ENCODE results near the gene ESR1.

The ESR1 gene

DNA sequence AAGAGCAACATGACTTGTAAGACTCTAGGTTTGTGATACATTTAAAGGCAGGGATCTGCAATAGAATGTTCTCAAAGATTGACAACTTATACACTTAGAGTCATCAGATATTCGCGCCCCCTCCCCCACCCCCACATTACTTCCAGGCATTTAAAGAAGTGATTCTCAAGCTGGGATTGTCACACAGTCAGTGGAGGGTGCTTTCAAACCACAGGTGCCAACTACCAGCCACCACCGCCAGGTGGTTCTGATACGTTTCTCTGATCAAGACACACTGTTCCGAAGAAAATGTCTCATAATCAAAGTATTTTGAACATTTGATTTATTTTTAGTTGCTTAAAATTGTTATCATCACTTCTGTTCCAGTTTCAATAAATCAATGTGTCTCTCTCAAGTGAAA, 357.5 kb downstream of the ESR1 start:
- no peaks in the 10 kb centered on the region for H3K9me3 ChIP-seq (ENCODE audit: insufficient read depth, low read length)
- no peak overlapping the region for H3K9ac ChIP-seq (ENCODE audit: insufficient read length, low read depth)
- H3K4me1 ChIP-seq (ENCODE audit: insufficient read depth, insufficient read length), result peaks cover 4% of the 10 kb centered on the region
- no peak overlapping the region for H3K4me3 ChIP-seq (ENCODE audit: insufficient read length, low read depth)
- TF ChIP-seq ZNF274 (IDR thresholded peaks at IDR 0.05; ENCODE audit: low read depth, low read length), result no peak
- no peak for TF ChIP-seq SUZ12 (IDR thresholded peaks at IDR 0.05; ENCODE audit: extremely low read depth, insufficient read depth, insufficient read length)
- no peak for TF ChIP-seq YY1 (IDR thresholded peaks at IDR 0.05; ENCODE audit: insufficient read depth, insufficient read length)
- no peaks in the 10 kb centered on the region for H3K27me3 ChIP-seq (ENCODE audit: insufficient read depth, insufficient read length)
- H3K36me3 ChIP-seq (ENCODE audit: insufficient read depth, insufficient read length, low read length), result no peaks in the 10 kb centered on the region
- no peak for DNase-seq (ENCODE audit: low read depth, low spot score)

DNA sequence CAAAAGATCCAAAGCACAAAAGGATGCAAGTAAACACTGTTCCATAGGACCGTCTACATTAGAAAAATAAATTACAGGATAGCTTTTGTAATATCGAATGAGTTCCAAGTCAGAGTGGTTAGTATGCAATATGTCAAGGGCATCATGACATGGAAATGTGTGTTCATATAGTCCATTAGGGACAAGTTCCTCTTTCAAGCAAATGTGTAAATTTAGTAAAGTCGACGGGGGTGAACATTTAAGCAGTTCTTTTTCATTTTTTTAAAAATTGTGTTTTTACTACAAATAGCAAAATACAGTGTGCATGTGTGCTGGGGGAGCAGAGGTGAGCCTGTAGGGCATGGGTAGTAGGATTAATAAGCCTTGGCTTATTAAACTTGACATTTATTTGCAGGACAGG, 359.0 kb downstream of the ESR1 start:
- no peaks in the 10 kb centered on the region for H3K36me3 ChIP-seq (ENCODE audit: insufficient read depth, insufficient read length, low read length)
- TF ChIP-seq SUZ12 (IDR thresholded peaks at IDR 0.05; ENCODE audit: extremely low read depth, insufficient read depth, insufficient read length) (no peak), YY1 (IDR thresholded peaks at IDR 0.05; ENCODE audit: insufficient read depth, insufficient read length) (no peak), ZNF274 (IDR thresholded peaks at IDR 0.05; ENCODE audit: low read depth, low read length) (no peak)

DNA sequence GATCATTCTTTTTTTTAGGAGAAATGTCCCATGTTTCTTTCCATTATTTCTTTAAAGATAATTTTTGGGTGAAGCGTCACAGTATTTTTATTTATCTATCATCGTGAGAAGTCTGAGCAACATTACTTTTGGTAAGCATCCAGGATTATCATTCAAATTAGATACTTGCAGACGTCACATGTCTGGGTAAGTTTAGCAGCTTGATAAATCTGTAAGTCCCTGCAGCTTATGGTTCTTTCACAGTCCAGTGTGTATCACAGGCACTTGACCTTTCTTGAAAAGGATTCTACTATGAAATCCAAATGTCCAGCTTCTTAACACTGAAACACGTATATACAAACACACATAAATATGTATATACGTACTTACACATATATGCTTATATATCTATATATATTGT, 359.4 kb downstream of the ESR1 start:
- no peaks in the 10 kb centered on the region for H3K36me3 ChIP-seq (ENCODE audit: insufficient read depth, insufficient read length, low read length)
- no peaks in the 10 kb centered on the region for H3K27me3 ChIP-seq (ENCODE audit: insufficient read depth, insufficient read length)
- no peak for TF ChIP-seq SUZ12 (IDR thresholded peaks at IDR 0.05; ENCODE audit: extremely low read depth, insufficient read depth, insufficient read length)
- TF ChIP-seq YY1 (IDR thresholded peaks at IDR 0.05; ENCODE audit: insufficient read depth, insufficient read length), result no peak
- no peak for TF ChIP-seq ZNF274 (IDR thresholded peaks at IDR 0.05; ENCODE audit: low read depth, low read length)
- H3K9me3 ChIP-seq (ENCODE audit: insufficient read depth, low read length), result peaks cover 4% of the 10 kb centered on the region; the same call in 1 of the 2 replicates
- no peak for DNase-seq (ENCODE audit: low read depth, low spot score)
- H3K9ac ChIP-seq (ENCODE audit: insufficient read length, low read depth), result no peak overlapping the region
- peaks cover 1% of the 10 kb centered on the region for H3K4me1 ChIP-seq (ENCODE audit: insufficient read depth, insufficient read length)
- H3K4me3 ChIP-seq (ENCODE audit: insufficient read length, low read depth), result no peak overlapping the region

More for the DNA sequence above, 359.0 kb downstream of the ESR1 start:
- no peak for DNase-seq (ENCODE audit: low read depth, low spot score)
- Histone ChIP-seq H3K4me1 (ENCODE audit: insufficient read depth, insufficient read length) (peaks cover 4% of the 10 kb centered on the region), H3K27me3 (ENCODE audit: insufficient read depth, insufficient read length) (no peaks in the 10 kb centered on the region), H3K4me3 (ENCODE audit: insufficient read length, low read depth) (no peak overlapping the region), H3K9ac (ENCODE audit: insufficient read length, low read depth) (no peak overlapping the region), H3K9me3 (ENCODE audit: insufficient read depth, low read length) (peaks cover 4% of the 10 kb centered on the region; the same call in 1 of the 2 replicates)

DNA sequence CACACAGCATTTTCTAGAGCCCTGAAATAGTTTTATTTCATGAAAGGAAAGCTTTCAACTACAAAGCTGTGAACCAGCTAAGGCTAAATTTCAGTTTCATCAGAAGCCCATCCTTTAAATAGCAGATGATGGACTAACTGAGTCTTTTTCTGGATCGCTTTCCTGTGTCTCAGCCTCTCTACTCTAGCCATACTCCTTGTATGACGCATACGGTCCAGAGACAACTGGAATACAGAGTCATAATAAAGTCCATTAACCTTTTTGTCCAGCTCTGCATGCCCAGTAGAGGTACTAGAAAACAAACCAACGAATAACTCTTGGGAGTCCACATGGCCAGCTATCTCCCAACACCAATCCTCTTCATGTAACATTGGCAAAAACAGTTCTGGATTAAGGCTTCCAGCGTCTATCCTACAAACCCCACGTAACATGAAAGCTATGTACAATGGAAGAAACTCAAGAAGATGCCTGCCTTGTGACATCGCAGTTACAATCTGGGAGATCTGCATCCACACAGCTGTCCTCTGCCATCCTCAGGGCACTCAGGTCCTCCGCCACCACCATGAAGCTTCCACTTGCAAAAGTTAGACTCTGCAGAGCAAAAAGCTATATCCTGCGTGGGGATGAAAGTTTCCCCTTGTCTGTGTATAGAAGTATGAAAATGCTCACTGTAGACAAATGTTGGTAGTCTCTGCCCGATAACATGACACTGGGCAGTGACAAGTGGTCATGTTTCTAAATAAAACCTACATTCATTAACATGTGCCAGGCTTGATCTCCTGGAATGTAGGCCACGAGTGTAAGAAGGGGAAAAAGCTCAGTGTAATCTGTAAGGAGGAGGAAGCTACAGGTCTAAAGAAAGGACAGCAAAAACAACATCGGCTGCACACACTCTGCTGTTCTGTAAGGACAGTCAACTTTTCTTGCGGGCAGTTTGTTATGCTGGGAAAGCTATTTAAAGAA, 360.4 kb downstream of the ESR1 start:
- Histone ChIP-seq H3K9ac (ENCODE audit: insufficient read length, low read depth) (no peak overlapping the region), H3K4me1 (ENCODE audit: insufficient read depth, insufficient read length) (no peaks in the 10 kb centered on the region), H3K36me3 (ENCODE audit: insufficient read depth, insufficient read length, low read length) (no peaks in the 10 kb centered on the region), H3K4me3 (ENCODE audit: insufficient read length, low read depth) (no peak overlapping the region), H3K27me3 (ENCODE audit: insufficient read depth, insufficient read length) (no peaks in the 10 kb centered on the region), H3K9me3 (ENCODE audit: insufficient read depth, low read length) (peaks cover 4% of the 10 kb centered on the region; the same call in 1 of the 2 replicates)
- TF ChIP-seq ZNF274 (IDR thresholded peaks at IDR 0.05; ENCODE audit: low read depth, low read length), result no peak
- no peak for TF ChIP-seq SUZ12 (IDR thresholded peaks at IDR 0.05; ENCODE audit: extremely low read depth, insufficient read depth, insufficient read length)
- no peak for TF ChIP-seq YY1 (IDR thresholded peaks at IDR 0.05; ENCODE audit: insufficient read depth, insufficient read length)
- DNase-seq (ENCODE audit: low read depth, low spot score), result no peak

DNA sequence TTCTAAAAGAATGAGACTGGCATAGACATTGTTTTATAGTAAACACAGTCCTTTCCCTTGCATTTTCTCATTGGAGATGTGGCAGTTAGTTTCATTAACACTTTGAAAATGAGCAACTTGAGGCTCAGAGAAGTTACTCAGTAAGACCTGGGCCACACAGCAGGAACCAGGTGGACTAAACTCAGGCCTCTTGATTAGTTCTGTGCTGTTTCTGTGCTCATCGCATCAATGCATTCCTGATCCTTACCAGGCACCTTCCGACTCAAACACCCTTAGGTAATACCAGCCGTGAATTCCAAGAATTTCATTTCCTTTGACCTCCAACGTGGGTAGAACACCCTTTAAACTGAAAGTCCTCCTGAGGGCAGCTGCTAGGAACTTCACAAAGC, 362.8 kb downstream of the ESR1 start:
- Histone ChIP-seq H3K4me3 (ENCODE audit: insufficient read length, low read depth) (no peak overlapping the region), H3K4me1 (ENCODE audit: insufficient read depth, insufficient read length) (no peaks in the 10 kb centered on the region), H3K9me3 (ENCODE audit: insufficient read depth, low read length) (peaks cover 4% of the 10 kb centered on the region; the same call in 1 of the 2 replicates), H3K9ac (ENCODE audit: insufficient read length, low read depth) (no peak overlapping the region), H3K27me3 (ENCODE audit: insufficient read depth, insufficient read length) (no peaks in the 10 kb centered on the region), H3K36me3 (ENCODE audit: insufficient read depth, insufficient read length, low read length) (no peaks in the 10 kb centered on the region)
- no peak for DNase-seq (ENCODE audit: low read depth, low spot score)
- TF ChIP-seq YY1 (IDR thresholded peaks at IDR 0.05; ENCODE audit: insufficient read depth, insufficient read length), result no peak
- no peak for TF ChIP-seq ZNF274 (IDR thresholded peaks at IDR 0.05; ENCODE audit: low read depth, low read length)
- TF ChIP-seq SUZ12 (IDR thresholded peaks at IDR 0.05; ENCODE audit: extremely low read depth, insufficient read depth, insufficient read length), result no peak

DNA sequence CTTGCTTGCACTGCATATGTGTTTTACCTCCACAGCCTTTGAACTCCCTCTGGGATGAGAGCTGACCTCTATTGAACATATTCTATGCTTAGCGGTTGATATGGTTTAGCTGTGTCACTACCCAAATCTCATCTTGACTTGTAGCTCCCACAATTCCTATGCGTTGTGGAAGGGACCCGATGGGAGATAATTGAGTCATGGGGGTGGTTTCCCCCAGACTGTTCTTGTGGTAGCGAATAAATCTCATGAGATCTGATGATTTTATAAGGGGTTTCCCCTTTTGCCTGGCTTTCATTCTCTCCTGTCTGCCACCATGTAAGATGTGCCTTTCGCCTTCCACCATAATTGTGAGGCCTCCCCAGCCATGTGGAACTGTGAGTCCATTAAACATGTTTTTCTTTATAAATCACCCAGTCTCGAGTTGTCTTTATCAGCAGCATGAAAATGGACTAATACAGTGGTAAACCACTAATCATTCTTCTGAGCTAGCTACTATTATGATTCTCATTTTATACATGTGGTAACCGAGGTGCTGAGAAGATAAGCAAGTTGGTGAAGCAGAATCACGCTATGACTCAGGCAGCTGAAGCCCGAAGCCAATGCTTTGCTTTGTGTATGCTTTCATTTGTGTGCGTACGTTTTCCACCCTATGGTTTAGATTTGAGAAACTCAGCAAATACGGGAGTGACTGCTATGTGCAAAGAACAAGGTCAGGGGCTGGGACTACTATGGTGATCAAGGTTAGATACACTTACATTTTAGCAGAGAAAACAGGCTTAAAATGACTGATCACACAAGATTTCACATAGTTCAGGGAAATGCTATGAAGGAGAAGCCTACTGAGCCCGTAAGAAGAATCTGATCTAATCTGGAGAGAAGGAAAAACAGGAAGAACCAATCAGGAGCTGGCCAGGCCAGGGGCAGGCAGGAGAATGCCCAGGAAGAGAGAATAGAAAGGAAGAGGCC, 363.5 kb downstream of the ESR1 start:
- Histone ChIP-seq H3K9ac (ENCODE audit: insufficient read length, low read depth) (no peak overlapping the region), H3K4me3 (ENCODE audit: insufficient read length, low read depth) (no peak overlapping the region), H3K36me3 (ENCODE audit: insufficient read depth, insufficient read length, low read length) (no peaks in the 10 kb centered on the region), H3K4me1 (ENCODE audit: insufficient read depth, insufficient read length) (no peaks in the 10 kb centered on the region), H3K27me3 (ENCODE audit: insufficient read depth, insufficient read length) (no peaks in the 10 kb centered on the region), H3K9me3 (ENCODE audit: insufficient read depth, low read length) (peaks cover 4% of the 10 kb centered on the region; the same call in 1 of the 2 replicates)
- TF ChIP-seq YY1 (IDR thresholded peaks at IDR 0.05; ENCODE audit: insufficient read depth, insufficient read length) (no peak), ZNF274 (IDR thresholded peaks at IDR 0.05; ENCODE audit: low read depth, low read length) (no peak), SUZ12 (IDR thresholded peaks at IDR 0.05; ENCODE audit: extremely low read depth, insufficient read depth, insufficient read length) (no peak)
- DNase-seq (ENCODE audit: low read depth, low spot score), result no peak
